Gastrocnemius medialis (tissue), 4 donors: Measurements from ENCODE around the gene ICA1L. TPM values are rescaled to one million over a fixed set of nuclear protein-coding genes. Genes with fewer than 3 reads are reported as not detected.

Source experiments
- total RNA-seq, 4 donors: library from RNA; depleted of rRNA; stranded (reverse); fragments of >200 nt; gene quantifications; one replicate each; pipeline versions ENCODE4 v1.1.0 to v1.2.3, GENCODE V29; 2016

ICA1L gene
- total RNA-seq, 4 donors from 2014 or later: 2.6 to 7.4 (median 4.8) TPM

Other genes starting within 250 kb of the ICA1L start
- gene FAM117B, start 236.8 kb downstream of the ICA1L start, total RNA-seq: 1 to 10 TPM; 1.5 to 4.5 (median 2.9) TPM
- 10 to 100 TPM in 3 of 4 donors, 1 to 10 TPM in 1; 5.3 to 83.2 (median 18.7) TPM for gene WDR12, start 39.9 kb upstream of the ICA1L start, total RNA-seq
- gene CARF, start 40.5 kb upstream of the ICA1L start, total RNA-seq: 10 to 100 TPM in 1 of 4 donors, 1 to 10 TPM in 3; 2.2 to 12.2 (median 4.0) TPM
- 10 to 100 TPM in 3 of 4 donors, 1 to 10 TPM in 1; 9.8 to 21.9 (median 11.3) TPM for gene NBEAL1, start 143.1 kb upstream of the ICA1L start, total RNA-seq